Subcutaneous abdominal adipose tissue (tissue), 5 donors: ENCODE results near the gene CIB2.

Source experiments
- H3K27ac ChIP-seq: one replicate; pipeline ENCODE4 v1.7.0; 2013; ENCODE audit warnings: low read depth, mild to moderate bottlenecking, inconsistent platforms, low read length, moderate library complexity
- H3K27me3 ChIP-seq, 5 donors: one replicate each; pipeline ENCODE4 v1.7.0; 2013; ENCODE audit warnings: low read length in 5 of 5, inconsistent platforms in 1 of 5; ENCODE audit not compliant: control insufficient read depth in 5 of 5, insufficient read depth in 4 of 5
- H3K36me3 ChIP-seq, 5 donors: one replicate each; pipeline ENCODE4 v1.7.0; 2013; ENCODE audit warnings: low read length in 5 of 5; ENCODE audit not compliant: control insufficient read depth in 5 of 5, insufficient read depth in 5 of 5
- H3K4me1 ChIP-seq, 5 donors: one replicate each; pipeline ENCODE4 v1.7.0; 2013; ENCODE audit warnings: low read length in 5 of 5, mild to moderate bottlenecking in 3 of 5, moderate library complexity in 1 of 5; ENCODE audit not compliant: control insufficient read depth in 5 of 5, insufficient read depth in 5 of 5
- H3K4me3 ChIP-seq, 5 donors: one replicate each; pipeline ENCODE4 v1.7.0; 2013; ENCODE audit warnings: low read length in 5 of 5, low read depth in 1 of 5
- H3K9ac ChIP-seq, 5 donors: one replicate each; pipeline ENCODE4 v1.7.0; 2013; ENCODE audit warnings: low read length in 5 of 5, mild to moderate bottlenecking in 4 of 5, moderate library complexity in 3 of 5
- H3K9me3 ChIP-seq, 5 donors: one replicate each; pipeline ENCODE4 v1.7.0; 2013; ENCODE audit warnings: low read length in 5 of 5; ENCODE audit not compliant: control insufficient read depth in 5 of 5
- donor health status: healthy.
- donor health status: healthy.
- donor health status: healthy.
- donor health status: healthy.
- donor health status: healthy.

The CIB2 gene

DNA sequence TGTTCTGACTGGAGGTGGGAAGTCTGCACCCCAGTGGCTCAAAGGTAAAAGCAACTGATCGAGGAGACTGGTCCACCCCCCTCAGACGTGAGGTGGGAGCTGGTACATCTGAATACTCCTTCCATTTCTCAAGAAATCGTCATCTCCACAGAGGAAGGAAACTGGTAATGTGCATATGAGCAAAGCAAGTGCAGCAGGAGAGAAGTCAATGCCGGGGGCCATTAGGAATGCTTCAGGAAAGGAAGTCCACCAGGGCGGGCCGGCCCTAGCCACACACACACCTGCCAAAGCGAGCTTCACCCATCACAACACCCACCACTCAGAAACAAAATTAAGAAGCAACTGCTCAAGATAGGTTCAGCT, 62.2 kb downstream of the CIB2 start:
- Histone ChIP-seq H3K27me3 (no peaks in the 10 kb centered on the region), H3K36me3 (no peaks in the 10 kb centered on the region), H3K9me3 (no peaks in the 10 kb centered on the region), H3K9ac (peak overlapping the region in 4 of 5 donors; percentile 19 to 87 (median 55)), H3K27ac (peak overlapping the region; percentile 98), H3K4me3 (peak overlapping the region in 3 of 5 donors; percentile 12 to 34 (median 29)), H3K4me1 (peaks cover 30 to 100% (median 95%) of the 10 kb centered on the region in 5 donors)

- no peaks in the 10 kb centered on the region for H3K36me3 ChIP-seq
- peak overlapping the region; percentile 98 for H3K27ac ChIP-seq
- no peaks in the 10 kb centered on the region for H3K27me3 ChIP-seq
- H3K4me1 ChIP-seq, result peaks cover 34 to 100% (median 97%) of the 10 kb centered on the region in 5 donors
- H3K4me3 ChIP-seq, result no peak overlapping the region
- no peaks in the 10 kb centered on the region for H3K9me3 ChIP-seq
- peak overlapping the region in 2 of 5 donors; percentile 7 to 34 for H3K9ac ChIP-seq
Measured at GRCh38 chr15:78067328-78068228, 63.7 kb downstream of the CIB2 start.

DNA sequence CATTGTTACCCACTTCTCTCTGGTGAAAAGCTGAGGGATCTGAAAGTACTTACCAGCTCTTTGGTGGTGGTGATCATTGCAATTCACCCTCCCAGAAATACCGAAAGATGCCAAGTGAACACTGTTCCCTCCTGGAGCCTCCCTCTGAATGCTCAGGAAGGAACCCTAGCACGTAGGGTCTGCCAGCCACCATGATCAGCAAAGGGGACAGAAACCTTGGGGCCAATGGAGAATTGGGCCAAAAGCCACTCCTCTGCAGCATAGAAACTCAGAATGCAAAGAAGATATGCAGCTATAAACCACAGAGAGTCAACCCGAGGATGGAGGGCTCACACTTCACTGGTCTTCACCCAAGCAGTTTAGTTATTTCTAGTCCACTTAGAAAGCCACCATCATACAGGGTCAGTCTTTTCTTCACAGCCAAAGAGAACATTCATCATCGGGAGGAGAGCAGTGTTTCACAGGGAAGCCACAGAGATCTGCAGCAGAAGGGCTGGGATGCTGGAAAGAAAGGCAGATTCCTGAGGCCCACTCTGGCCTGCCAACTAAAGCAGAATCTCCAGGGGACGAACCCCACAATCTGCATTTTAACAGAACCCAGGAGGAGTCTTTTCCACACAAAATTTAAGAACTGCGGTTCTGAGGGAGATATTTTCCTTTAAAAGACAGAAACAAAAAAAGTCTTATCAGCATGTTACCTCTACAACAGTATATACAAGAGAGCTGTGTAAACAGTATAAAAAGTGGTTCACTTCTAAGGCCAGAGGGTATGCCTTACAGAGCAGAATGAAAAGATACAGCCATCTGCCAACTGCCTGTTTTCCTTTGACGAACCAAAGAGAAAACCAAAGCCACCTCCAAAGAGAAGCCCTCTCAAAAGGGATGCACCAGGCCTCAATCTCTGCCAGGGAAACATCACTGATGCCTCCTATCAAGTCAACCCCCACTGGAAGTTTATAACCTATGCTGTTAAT, 65.0 kb downstream of the CIB2 start:
- Histone ChIP-seq H3K9ac (peak overlapping the region in 3 of 5 donors; percentile 1 to 68 (median 50)), H3K4me3 (no peak overlapping the region), H3K27me3 (no peaks in the 10 kb centered on the region), H3K9me3 (no peaks in the 10 kb centered on the region), H3K36me3 (no peaks in the 10 kb centered on the region), H3K27ac (peak overlapping the region; percentile 98), H3K4me1 (peaks cover 32 to 96% (median 92%) of the 10 kb centered on the region in 5 donors)

- Histone ChIP-seq H3K27ac (peak overlapping the region; percentile 98), H3K36me3 (no peaks in the 10 kb centered on the region), H3K4me3 (peak overlapping the region in 2 of 5 donors; percentile 28 to 30), H3K4me1 (peaks cover 32 to 95% (median 87%) of the 10 kb centered on the region in 5 donors), H3K9ac (peak overlapping the region; percentile 42 to 82 (median 50)), H3K27me3 (no peaks in the 10 kb centered on the region), H3K9me3 (no peaks in the 10 kb centered on the region)
Measured at GRCh38 chr15:78065284-78065872, 65.9 kb downstream of the CIB2 start.

GRCh38 chr15:78064544-78064943, 66.7 kb downstream of the CIB2 start:
- H3K9me3 ChIP-seq, result no peaks in the 10 kb centered on the region
- no peak overlapping the region for H3K4me3 ChIP-seq
- H3K9ac ChIP-seq, result peak overlapping the region in 4 of 5 donors; percentile 3 to 82 (median 53)
- peaks cover 30 to 95% (median 86%) of the 10 kb centered on the region in 5 donors for H3K4me1 ChIP-seq
- H3K27me3 ChIP-seq, result no peaks in the 10 kb centered on the region
- peak overlapping the region; percentile 98 for H3K27ac ChIP-seq
- H3K36me3 ChIP-seq, result no peaks in the 10 kb centered on the region

- H3K36me3 ChIP-seq, result no peaks in the 10 kb centered on the region
- H3K27ac ChIP-seq, result peak overlapping the region; percentile 98
- H3K4me3 ChIP-seq, result peak overlapping the region in 1 of 5 donors; percentile 5
- H3K27me3 ChIP-seq, result no peaks in the 10 kb centered on the region
- no peaks in the 10 kb centered on the region for H3K9me3 ChIP-seq
- H3K4me1 ChIP-seq, result peaks cover 30 to 95% (median 86%) of the 10 kb centered on the region in 5 donors
- H3K9ac ChIP-seq, result peak overlapping the region in 2 of 5 donors; percentile 57 to 61
Measured at GRCh38 chr15:78063970-78064385, 67.3 kb downstream of the CIB2 start.

GRCh38 chr15:78063217-78063616, 68.0 kb downstream of the CIB2 start:
- Histone ChIP-seq H3K27me3 (no peaks in the 10 kb centered on the region), H3K27ac (peak overlapping the region; percentile 98), H3K9ac (peak overlapping the region in 2 of 5 donors; percentile 57 to 61), H3K36me3 (no peaks in the 10 kb centered on the region), H3K4me1 (peaks cover 23 to 95% (median 86%) of the 10 kb centered on the region in 5 donors), H3K4me3 (no peak overlapping the region), H3K9me3 (no peaks in the 10 kb centered on the region)

DNA sequence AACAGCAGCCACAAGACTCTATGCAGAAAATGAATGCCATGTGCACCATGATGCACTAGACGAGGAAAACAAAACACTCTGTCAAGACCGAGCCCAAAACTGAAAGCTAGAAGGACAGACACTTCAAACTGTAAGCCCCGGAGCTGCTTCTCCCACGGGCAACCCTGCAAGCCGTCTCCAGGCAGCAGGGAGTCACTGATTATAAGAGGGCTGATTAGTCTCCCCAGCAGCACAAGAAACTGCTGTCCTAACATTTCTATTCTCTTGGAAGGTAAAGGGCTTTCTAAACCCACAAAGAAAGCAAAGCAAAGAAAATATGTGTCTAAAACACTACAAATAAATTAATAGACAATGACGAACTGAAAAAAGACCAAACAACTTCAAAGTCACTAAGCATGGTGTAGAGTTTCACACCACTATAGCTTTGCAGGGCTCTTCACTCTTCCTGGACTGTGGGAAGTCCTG, 69.2 kb downstream of the CIB2 start:
- Histone ChIP-seq H3K9me3 (no peaks in the 10 kb centered on the region), H3K36me3 (no peaks in the 10 kb centered on the region), H3K4me3 (peak overlapping the region in 4 of 5 donors; percentile 3 to 45 (median 36)), H3K9ac (peak overlapping the region in 3 of 5 donors; percentile 8 to 61 (median 42)), H3K27ac (peak overlapping the region; percentile 98), H3K4me1 (peaks cover 20 to 95% (median 86%) of the 10 kb centered on the region in 5 donors), H3K27me3 (no peaks in the 10 kb centered on the region)

- peak overlapping the region; percentile 97 for H3K27ac ChIP-seq
- no peaks in the 10 kb centered on the region for H3K27me3 ChIP-seq
- peak overlapping the region in 3 of 5 donors; percentile 33 to 57 (median 48) for H3K9ac ChIP-seq
- H3K36me3 ChIP-seq, result no peaks in the 10 kb centered on the region
- no peaks in the 10 kb centered on the region for H3K9me3 ChIP-seq
- H3K4me3 ChIP-seq, result no peak overlapping the region
- H3K4me1 ChIP-seq, result peaks cover 19 to 95% (median 86%) of the 10 kb centered on the region in 5 donors
Measured at GRCh38 chr15:78060232-78060631, 71.0 kb downstream of the CIB2 start.
